ENCODE results near the gene ARHGEF25. TPM values are rescaled to one million over a fixed set of nuclear protein-coding genes. Genes with fewer than 3 reads are reported as not detected.
"Not testable (repeated sequence)": the region's sequence is repeated elsewhere in the genome, so short reads cannot be mapped to it uniquely, and the experiment has no call there.

Gene ARHGEF25
- total RNA-seq, result under 1 TPM; 0.37 TPM

GRCh38 chr12:57611108-57611826 lies at the start of gene ARHGEF25:
TSS of gene ARHGEF25 (plus strand) at chr12:57611435. CDS start at chr12:57611895, 460 bp downstream.
- peak; percentile 77 for ATAC-seq
- POLR2A ChIA-PET, result interaction anchor here (1.0 to 2.0 kb wide), 2 partner anchors 9 to 20 kb away, joined by 4 to 9 read pairs; partner anchors contain the start of gene PIP4K2C

GRCh38 chr12:57563358-57563757 lies 47.9 kb upstream of the ARHGEF25 start:
- H3K27ac Mint-ChIP-seq, result no peak overlapping the region
- no peak overlapping the region for H3K4me3 Mint-ChIP-seq
- ChIA-PET POLR2A (interaction anchor here (0.9 kb wide), 1 partner anchor 17 kb away, joined by 3 read pairs; the partner anchor contains the start of gene DCTN2), CTCF (no interaction called here)
- H3K9me3 Mint-ChIP-seq (ENCODE audit: insufficient read depth), result no peaks in the 10 kb centered on the region
- ATAC-seq, result no peak
- H3K27me3 Mint-ChIP-seq (ENCODE audit: low read depth), result peaks cover 12% of the 10 kb centered on the region
- H3K4me1 Mint-ChIP-seq (ENCODE audit: low read depth), result peaks cover 8% of the 10 kb centered on the region
- H3K36me3 Mint-ChIP-seq (ENCODE audit: low read depth), result no peaks in the 10 kb centered on the region
- DNase-seq, result no peak

More at GRCh38 chr12:57611108-57611826, at the start of gene ARHGEF25:
- peak within 1 kb of the TSS; percentile 51 for H3K4me3 Mint-ChIP-seq
- H3K27ac Mint-ChIP-seq, result no peak within 1 kb of the TSS
- H3K9me3 Mint-ChIP-seq (ENCODE audit: insufficient read depth), result no peaks in the 10 kb centered on the region
- peaks cover 10% of the 10 kb centered on the region for H3K4me1 Mint-ChIP-seq (ENCODE audit: low read depth)
- peak; percentile 45 for DNase-seq
- H3K27me3 Mint-ChIP-seq (ENCODE audit: low read depth), result peaks cover 42% of the 10 kb centered on the region
- CTCF ChIA-PET, result interaction anchor here (1.0 to 2.1 kb wide), 6 partner anchors 9 to 28 kb away, joined by 3 to 5 read pairs (median 4); no protein-coding TSS in a partner anchor
- H3K36me3 Mint-ChIP-seq (ENCODE audit: low read depth), result no peaks in the 10 kb centered on the region

- no peaks in the 10 kb centered on the region for H3K9me3 Mint-ChIP-seq (ENCODE audit: insufficient read depth)
- ChIA-PET CTCF (no interaction called here), POLR2A (interaction anchor here (0.9 kb wide), 1 partner anchor 17 kb away, joined by 3 read pairs; the partner anchor contains the start of gene DCTN2)
- no peak for DNase-seq
- no peak for ATAC-seq
- no peak overlapping the region for H3K27ac Mint-ChIP-seq
- H3K36me3 Mint-ChIP-seq (ENCODE audit: low read depth), result no peaks in the 10 kb centered on the region
- H3K4me1 Mint-ChIP-seq (ENCODE audit: low read depth), result peaks cover 8% of the 10 kb centered on the region
- peaks cover 12% of the 10 kb centered on the region for H3K27me3 Mint-ChIP-seq (ENCODE audit: low read depth)
- no peak overlapping the region for H3K4me3 Mint-ChIP-seq
These were observed 47.0 kb upstream of the ARHGEF25 start for GRCh38 chr12:57564178-57564740.

- no peaks in the 10 kb centered on the region for H3K36me3 Mint-ChIP-seq (ENCODE audit: low read depth)
These were observed 42.4 kb upstream of the ARHGEF25 start for GRCh38 chr12:57568838-57569237.

GRCh38 chr12:57569858-57570257 lies 41.4 kb upstream of the ARHGEF25 start:
- Mint-ChIP-seq H3K9me3 (ENCODE audit: insufficient read depth) (no peaks in the 10 kb centered on the region), H3K36me3 (ENCODE audit: low read depth) (no peaks in the 10 kb centered on the region), H3K4me3 (no peak overlapping the region), H3K27me3 (ENCODE audit: low read depth) (peaks cover 1% of the 10 kb centered on the region), H3K4me1 (ENCODE audit: low read depth) (no peaks in the 10 kb centered on the region), H3K27ac (no peak overlapping the region)
- DNase-seq, result no peak
- ATAC-seq, result no peak
- POLR2A ChIA-PET, result no interaction called here
- CTCF ChIA-PET, result interaction anchor here (1.0 kb wide), 1 partner anchor 14 kb away, joined by 4 read pairs; no protein-coding TSS in a partner anchor

More at GRCh38 chr12:57568838-57569237, 42.4 kb upstream of the ARHGEF25 start:
- ChIA-PET CTCF (interaction anchor here (1.0 kb wide), 1 partner anchor 15 kb away, joined by 4 read pairs; no protein-coding TSS in a partner anchor), POLR2A (no interaction called here)
- DNase-seq, result no peak
- ATAC-seq, result no peak
- Mint-ChIP-seq H3K4me3 (no peak overlapping the region), H3K4me1 (ENCODE audit: low read depth) (no peaks in the 10 kb centered on the region), H3K27ac (no peak overlapping the region), H3K9me3 (ENCODE audit: insufficient read depth) (no peaks in the 10 kb centered on the region), H3K27me3 (ENCODE audit: low read depth) (peaks cover 4% of the 10 kb centered on the region)

- DNase-seq; POLR2A ChIA-PET; H3K9me3 Mint-ChIP-seq (ENCODE audit: insufficient read depth); H3K27ac Mint-ChIP-seq; H3K4me3 Mint-ChIP-seq; H3K4me1 Mint-ChIP-seq (ENCODE audit: low read depth); ATAC-seq; H3K27me3 Mint-ChIP-seq (ENCODE audit: low read depth); H3K36me3 Mint-ChIP-seq (ENCODE audit: low read depth): not testable (repeated sequence)
- CTCF ChIA-PET, result interaction anchor here (5.8 kb wide), 1 partner anchor 14 kb away, joined by 36 read pairs; no protein-coding TSS in a partner anchor
These were observed 40.8 kb upstream of the ARHGEF25 start for GRCh38 chr12:57570438-57570837.

- Mint-ChIP-seq H3K27ac (no peak overlapping the region), H3K36me3 (ENCODE audit: low read depth) (no peaks in the 10 kb centered on the region), H3K27me3 (ENCODE audit: low read depth) (no peaks in the 10 kb centered on the region), H3K9me3 (ENCODE audit: insufficient read depth) (no peaks in the 10 kb centered on the region), H3K4me3 (no peak overlapping the region), H3K4me1 (ENCODE audit: low read depth) (no peaks in the 10 kb centered on the region)
- ATAC-seq (no peak), DNase-seq (no peak)
- POLR2A ChIA-PET, result no interaction called here
- CTCF ChIA-PET, result interaction anchor here (1.0 to 5.8 kb wide), 3 partner anchors 9 to 50 kb away, joined by 3 to 36 read pairs (median 5); no protein-coding TSS in a partner anchor
These were observed 39.1 kb upstream of the ARHGEF25 start for GRCh38 chr12:57571926-57572762.

- Mint-ChIP-seq H3K27me3 (ENCODE audit: low read depth) (no peaks in the 10 kb centered on the region), H3K36me3 (ENCODE audit: low read depth) (no peaks in the 10 kb centered on the region), H3K9me3 (ENCODE audit: insufficient read depth) (no peaks in the 10 kb centered on the region), H3K4me1 (ENCODE audit: low read depth) (no peaks in the 10 kb centered on the region), H3K4me3 (no peak overlapping the region), H3K27ac (no peak overlapping the region)
- DNase-seq (no peak), ATAC-seq (no peak)
- ChIA-PET POLR2A (no interaction called here), CTCF (interaction anchor here (0.8 to 5.8 kb wide), 4 partner anchors 9 to 116 kb away, joined by 4 to 36 read pairs (median 6); no protein-coding TSS in a partner anchor)
These were observed 36.4 kb upstream of the ARHGEF25 start for GRCh38 chr12:57574795-57575194.

- H3K9me3 Mint-ChIP-seq (ENCODE audit: insufficient read depth), result no peaks in the 10 kb centered on the region
- no peaks in the 10 kb centered on the region for H3K4me1 Mint-ChIP-seq (ENCODE audit: low read depth)
- ATAC-seq, result no peak
- no peak for DNase-seq
- ChIA-PET CTCF (interaction anchor here (0.8 to 5.8 kb wide), 4 partner anchors 8 to 117 kb away, joined by 3 to 36 read pairs (median 6); no protein-coding TSS in a partner anchor), POLR2A (interaction anchor here (0.6 kb wide), 1 partner anchor 1648 kb away, joined by 3 read pairs; the partner anchor contains the start of gene PYM1)
- no peak overlapping the region for H3K27ac Mint-ChIP-seq
- no peaks in the 10 kb centered on the region for H3K27me3 Mint-ChIP-seq (ENCODE audit: low read depth)
- no peaks in the 10 kb centered on the region for H3K36me3 Mint-ChIP-seq (ENCODE audit: low read depth)
- H3K4me3 Mint-ChIP-seq, result no peak overlapping the region
These were observed 35.2 kb upstream of the ARHGEF25 start for GRCh38 chr12:57575771-57576612.

GRCh38 chr12:57576613-57577160 lies 34.5 kb upstream of the ARHGEF25 start:
- Mint-ChIP-seq H3K27ac (no peak overlapping the region), H3K9me3 (ENCODE audit: insufficient read depth) (no peaks in the 10 kb centered on the region), H3K36me3 (ENCODE audit: low read depth) (no peaks in the 10 kb centered on the region), H3K4me3 (no peak overlapping the region), H3K27me3 (ENCODE audit: low read depth) (no peaks in the 10 kb centered on the region), H3K4me1 (ENCODE audit: low read depth) (no peaks in the 10 kb centered on the region)
- CTCF ChIA-PET, result no interaction called here
- POLR2A ChIA-PET, result no interaction called here
- DNase-seq (no peak), ATAC-seq (no peak)
